NK-92 (cell line): Measurements from ENCODE around the gene PCDHB1.

Source experiments
- DNase-seq: peaks from one replicate; lab custom pipeline; 2025; ENCODE audit not compliant: unreplicated experiment; lab: John Stamatoyannopoulos, UW

Gene PCDHB1, protein sequence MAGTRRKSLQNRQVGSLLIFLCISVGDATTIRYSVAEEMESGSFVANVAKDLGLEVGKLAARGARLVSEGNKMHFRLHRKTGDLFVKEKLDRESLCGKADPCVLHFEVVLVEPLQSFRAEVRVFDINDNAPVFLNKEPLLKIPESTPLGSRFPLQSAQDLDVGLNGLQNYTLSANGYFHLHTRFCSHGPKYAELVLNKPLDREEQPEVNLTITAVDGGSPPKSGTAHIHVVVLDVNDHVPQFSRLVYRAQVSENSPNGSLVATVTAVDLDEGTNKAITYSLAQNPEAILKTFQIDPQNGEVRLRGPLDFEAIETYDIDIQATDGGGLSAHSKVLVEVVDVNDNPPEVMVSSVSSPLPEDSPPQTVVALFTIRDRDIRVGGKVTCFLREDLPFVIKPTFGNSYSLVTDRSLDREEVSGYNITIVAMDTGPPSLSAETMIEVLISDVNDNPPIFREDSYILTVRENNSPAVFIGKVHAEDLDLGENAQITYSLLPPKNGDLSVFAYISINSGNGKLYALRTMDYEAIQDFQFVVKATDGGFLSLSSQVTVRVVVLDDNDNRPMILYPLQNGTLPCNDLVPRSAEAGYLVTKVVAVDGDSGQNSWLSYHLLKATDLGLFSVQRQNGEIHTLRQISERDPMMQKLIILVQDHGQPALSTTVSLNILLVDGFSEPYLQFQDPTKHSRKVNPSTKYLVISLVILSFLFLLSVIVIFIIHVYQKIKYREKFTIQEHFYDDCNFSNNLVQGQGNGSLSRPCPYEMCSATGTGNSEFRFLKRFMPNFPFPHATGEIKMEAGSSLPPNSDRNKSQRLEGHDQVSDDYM

GRCh38 chr5:141050622-141051520 lies at the start of gene PCDHB1:
PCDHB1 (plus strand) TSS chr5:141051374; CDS start chr5:141051471, 97 bp downstream.
- no peak for DNase-seq

- no peak for DNase-seq
Measured at GRCh38 chr5:141001446-141001843, 49.7 kb upstream of the PCDHB1 start.

DNA sequence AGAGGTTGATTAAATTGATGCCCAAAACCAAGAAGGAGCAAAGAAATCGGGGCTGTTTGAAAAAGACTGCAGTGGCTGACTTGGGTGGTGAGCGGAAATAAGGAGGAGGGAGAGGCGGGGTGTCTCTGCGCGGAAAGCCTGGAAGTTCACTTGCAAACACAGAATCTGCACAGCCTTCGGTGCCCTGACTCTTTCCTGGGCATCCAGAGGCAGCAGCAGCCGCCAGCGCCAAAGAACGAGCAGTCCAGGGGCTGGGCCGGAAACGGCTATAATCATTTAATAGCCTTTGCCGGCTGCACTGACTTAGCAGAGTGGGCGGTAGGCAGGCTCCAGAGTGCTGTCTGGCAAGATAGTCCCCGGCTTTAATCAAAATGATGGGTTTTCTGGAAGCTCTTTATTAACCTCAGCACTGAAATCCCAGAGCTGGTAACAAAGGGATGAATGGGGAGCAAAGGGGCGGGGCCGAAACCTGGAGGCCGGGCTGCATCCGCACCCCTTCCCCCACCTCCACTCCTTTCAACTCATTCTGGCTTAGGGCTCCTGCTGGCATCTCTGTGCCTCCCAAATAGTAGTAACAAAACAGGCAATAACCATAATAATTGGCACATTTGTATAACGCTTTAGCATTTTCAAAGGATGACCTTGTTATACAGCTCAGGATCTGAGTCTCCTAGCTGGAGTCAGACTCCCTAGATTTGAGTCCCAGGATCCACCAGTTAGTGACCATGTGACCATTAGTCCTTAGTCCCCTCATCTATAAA lies 49.1 kb upstream of the PCDHB1 start:
- no peak for DNase-seq

GRCh38 chr5:141002605-141002965 lies 48.6 kb upstream of the PCDHB1 start:
- no peak for DNase-seq

- no peak for DNase-seq
Measured at GRCh38 chr5:141003031-141003430, 48.1 kb upstream of the PCDHB1 start.

DNA sequence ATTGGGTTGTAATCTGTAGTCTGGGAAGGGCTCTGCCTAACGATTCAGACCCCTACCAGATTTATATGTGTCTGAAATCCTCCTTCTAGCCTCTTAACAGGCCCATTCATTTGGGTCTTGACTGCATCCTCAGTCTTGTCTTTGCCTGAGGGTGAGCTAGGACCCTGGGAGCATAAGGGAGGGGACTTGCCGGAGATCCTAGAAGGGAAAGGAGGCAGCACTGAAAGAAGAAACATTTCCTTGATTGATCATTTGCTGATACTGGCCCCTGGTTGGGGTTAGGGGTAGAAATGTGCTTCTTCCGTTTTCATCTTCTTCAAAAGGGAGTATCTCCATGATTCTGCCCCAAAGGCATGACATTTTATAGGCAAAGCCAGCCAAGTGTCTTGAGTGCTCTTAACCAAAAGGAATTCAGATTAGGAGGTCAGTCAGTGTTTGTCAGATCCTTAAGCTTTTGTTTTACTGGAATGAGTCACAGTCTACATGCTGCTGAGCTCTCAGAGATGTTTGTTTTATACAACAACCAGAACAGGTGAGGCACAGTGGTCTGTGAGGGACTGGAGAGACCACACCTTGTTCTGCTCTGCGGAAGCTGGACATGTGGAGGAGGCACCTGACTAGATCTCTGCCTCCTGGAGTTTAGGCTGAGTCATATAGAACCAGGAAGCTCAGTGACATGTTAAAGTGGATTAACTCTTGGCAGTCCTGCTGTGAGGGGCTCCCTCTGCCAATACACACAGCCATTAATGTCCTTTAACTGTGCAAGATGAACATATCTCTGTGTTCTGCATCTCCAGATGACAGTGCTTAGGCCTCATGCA lies 47.2 kb upstream of the PCDHB1 start:
- DNase-seq, result no peak

GRCh38 chr5:141007791-141008190 lies 43.4 kb upstream of the PCDHB1 start:
- DNase-seq, result no peak

DNA sequence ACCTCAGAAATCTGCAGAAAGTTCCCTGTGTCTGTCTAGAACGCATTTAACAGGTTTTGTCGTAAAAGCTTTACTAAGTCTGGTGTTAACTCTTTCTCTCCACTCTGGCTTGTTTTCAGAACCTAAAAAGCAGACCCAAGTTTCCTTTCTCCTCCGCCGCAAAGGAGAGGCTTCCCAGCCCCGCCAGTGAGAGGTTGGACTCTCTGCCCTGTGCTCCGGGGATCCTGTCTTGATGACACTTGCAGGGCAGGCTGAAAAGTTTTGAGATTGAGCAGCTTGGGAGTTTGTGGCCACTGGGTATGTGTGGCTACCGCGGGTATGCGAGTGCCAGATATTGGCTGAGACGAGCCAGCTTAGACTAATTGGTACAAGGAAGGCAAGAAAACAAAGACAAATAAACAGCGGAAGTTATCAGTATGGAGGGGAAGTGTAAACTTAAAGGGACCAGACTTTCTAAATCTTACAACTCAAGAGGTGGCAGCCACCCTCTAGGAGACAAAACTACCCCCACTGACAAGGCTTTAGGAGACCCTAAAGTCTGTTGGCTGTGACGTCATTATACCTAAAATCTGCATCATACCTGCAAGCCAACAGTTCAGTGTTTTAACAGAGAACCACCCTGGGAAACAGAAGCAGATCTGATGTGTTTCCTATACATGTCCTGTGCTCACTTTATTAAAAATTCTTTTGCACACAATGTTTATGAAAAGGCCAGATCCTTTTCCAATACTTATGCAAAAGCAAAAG lies 41.0 kb upstream of the PCDHB1 start:
- no peak for DNase-seq

DNA sequence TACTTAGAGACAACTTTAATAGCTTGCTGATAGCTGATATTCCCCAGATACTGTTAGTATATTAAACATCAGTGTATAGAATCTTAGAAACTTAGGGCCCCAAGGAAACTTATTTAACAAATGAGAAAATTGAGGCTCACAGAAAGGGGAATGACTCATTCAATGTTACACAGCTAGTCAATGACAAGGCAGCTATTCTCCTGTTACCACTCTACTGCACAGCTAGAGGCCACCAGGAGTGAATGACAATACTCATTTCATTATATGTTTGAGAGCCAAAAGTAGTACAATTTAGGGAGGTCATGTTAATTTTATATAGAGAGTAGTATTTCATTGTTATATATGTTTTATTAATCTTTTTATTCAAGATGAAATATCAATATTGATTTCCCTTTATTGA lies 33.2 kb upstream of the PCDHB1 start:
- no peak for DNase-seq

GRCh38 chr5:141022384-141022783 lies 28.8 kb upstream of the PCDHB1 start:
- no peak for DNase-seq

DNA sequence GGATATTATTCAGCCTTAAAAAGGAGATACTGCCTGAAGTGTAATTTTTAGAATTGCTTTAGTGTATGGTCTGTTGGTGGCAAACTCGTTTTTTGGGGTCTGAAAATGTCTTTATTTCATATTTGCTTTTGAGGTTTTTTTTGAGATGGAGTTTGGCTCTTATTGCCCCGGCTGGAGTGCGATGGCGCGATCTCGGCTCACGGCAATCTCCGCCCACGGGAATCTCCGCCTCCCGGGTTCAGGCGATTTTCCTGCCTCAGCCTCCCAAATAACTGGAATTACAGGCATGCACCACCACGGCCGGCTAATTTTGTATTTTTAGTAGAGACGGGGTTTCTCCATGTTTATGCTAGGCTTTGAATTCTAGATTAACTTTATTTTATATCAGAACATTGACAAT lies 20.2 kb upstream of the PCDHB1 start:
- DNase-seq, result no peak

DNA sequence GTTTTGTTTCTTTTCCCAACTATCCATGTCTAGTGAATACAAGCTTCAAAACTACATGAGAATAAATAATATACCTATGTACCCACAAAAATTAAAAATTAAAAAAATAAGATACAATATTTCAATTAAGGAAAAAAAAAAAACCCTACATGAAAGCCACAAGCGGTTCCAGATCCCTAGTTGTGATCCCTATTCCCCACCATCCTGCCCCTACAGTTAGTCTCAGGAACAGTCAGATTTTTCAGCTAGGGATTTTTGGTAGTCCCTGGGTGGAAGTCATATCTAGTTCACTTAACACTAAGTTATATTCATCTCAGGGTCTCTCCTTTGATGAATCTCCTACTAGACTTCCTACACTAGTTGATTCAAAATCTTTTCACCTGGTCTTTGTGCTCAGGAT lies 18.5 kb upstream of the PCDHB1 start:
- no peak for DNase-seq

GRCh38 chr5:141039061-141039460 lies 12.1 kb upstream of the PCDHB1 start:
- no peak for DNase-seq

DNA sequence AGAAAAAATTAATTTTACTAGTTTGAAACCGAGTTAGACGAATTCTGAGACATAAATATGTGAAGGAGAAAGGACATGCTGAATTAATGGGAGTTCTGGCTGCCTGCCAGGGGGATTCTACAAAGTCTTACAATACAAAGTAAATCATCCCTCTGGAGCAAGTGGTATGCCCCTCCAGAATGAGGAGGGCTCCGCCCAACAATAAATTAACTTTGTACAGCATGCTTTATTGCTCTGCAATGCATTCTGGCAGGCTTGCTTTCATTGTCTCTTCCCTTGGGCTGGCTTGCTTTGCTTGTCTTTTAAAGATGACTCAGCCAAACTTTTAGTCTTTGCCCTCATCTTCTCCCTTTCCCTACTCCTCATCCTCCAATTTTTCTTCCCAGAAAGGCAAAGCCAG lies 11.7 kb upstream of the PCDHB1 start:
- DNase-seq, result no peak

GRCh38 chr5:141040093-141040770 lies 10.9 kb upstream of the PCDHB1 start:
- DNase-seq, result no peak

DNA sequence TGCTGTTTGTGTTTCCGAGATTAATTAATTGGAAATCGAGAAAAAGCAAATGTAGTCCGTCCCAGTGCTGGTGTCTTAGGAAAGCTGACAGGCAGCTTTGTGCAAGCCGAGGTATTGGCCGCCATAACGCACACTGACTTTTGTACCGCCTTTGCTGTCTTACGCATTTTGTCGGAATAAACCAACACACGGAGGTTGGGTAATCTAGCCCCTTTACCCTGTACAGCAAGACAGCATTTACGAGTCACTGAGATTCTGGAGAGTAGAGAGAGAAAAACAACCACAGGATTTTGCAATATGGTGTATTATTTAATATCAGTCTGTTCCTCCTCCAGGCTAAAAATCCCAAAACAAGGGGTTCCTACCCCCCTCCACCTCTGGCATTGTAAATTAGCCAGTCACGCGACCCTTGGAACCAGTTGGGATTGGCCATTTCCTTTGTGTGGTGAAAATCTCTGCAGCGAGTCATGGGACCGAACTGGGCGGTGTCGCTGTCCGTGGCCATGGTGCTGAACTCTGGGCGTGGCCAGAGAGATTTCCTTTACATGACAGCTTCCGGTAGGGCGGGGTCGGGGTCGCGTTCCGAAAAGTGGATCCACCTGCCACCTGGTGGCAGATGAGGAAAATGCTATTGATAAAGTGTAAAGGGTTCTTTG lies 10.3 kb upstream of the PCDHB1 start:
- DNase-seq, result no peak

DNA sequence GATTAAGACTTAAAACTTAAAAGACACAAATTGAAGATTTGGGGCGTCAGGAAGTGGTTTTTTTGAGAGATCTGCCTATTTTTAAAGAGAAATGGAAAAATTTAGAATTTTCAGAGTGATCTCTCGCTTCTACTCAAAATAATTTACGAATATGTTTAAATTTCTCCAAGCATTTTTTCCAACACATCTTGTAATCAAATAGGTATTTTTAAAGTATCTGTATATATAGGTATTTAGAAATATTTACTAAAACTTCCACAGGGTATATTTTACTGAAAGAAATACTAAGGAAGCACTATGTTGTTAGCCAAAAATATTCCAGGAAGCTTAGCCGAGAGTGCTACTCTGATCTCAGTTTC lies 9.8 kb upstream of the PCDHB1 start:
- no peak for DNase-seq

- no peak for DNase-seq
Measured at GRCh38 chr5:141042555-141042954, 8.6 kb upstream of the PCDHB1 start.
